Lower leg skin (tissue), 4 donors: Measurements from ENCODE around the gene PNP. TPM values are rescaled to one million over a fixed set of nuclear protein-coding genes. Genes with fewer than 3 reads are reported as not detected.
A peak's percentile ranks its signal among the peaks of the same experiment; 100 is the strongest.

Experiments
- DNase-seq, 2 donors: peaks; one replicate each; pipeline ENCODE4 v3.0.0-alpha.2; 2019; ENCODE audit warnings: low spot score in 2 of 2
- H3K4me3 ChIP-seq: fragments of 200-600 bp; sonication (generic); 2 replicates; pipeline ENCODE4 v1.5.1; 2017; ENCODE audit warnings: mild to moderate bottlenecking, low read depth; ENCODE audit not compliant: poor library complexity, severe bottlenecking
- CTCF ChIP-seq, 3 donors: fragments of 450-650 bp; IDR thresholded peaks; one replicate each; pipeline ENCODE4 v1.5.1; 2016; ENCODE audit warnings: antibody characterized with exemption in 3 of 3, mild to moderate bottlenecking in 3 of 3, moderate library complexity in 2 of 3
- POLR2A ChIP-seq, 2 donors: fragments of 450-650 bp; IDR thresholded peaks; one replicate each; pipeline ENCODE4 v1.6.1; 2016 to 2017; ENCODE audit warnings: antibody characterized with exemption in 2 of 2, mild to moderate bottlenecking in 1 of 2, moderate library complexity in 1 of 2
- WGBS, 2 donors: methylation state at CpG; one replicate each; pipeline ENCODE4 v1.1.5; 2018; 5-methylcytosine and 5-hydroxymethylcytosine counted together
- intact Hi-C: fragments of 100-400 bp; cut with DNase I; formaldehyde crosslinking; loops from one replicate; pipeline ENCODE4 v1.15.0; 2023; ENCODE audit warnings: low total_unique reads
- total RNA-seq, 4 donors: library from RNA; depleted of rRNA; stranded (reverse); fragments of >200 nt; gene quantifications; one replicate each; pipeline ENCODE4 v1.1.0, GENCODE V29; 2016

Gene PNP
- total RNA-seq, 4 donors from 2014 or later = 23.0 to 48.8 (median 36.2) TPM

- TF ChIP-seq CTCF (IDR thresholded peaks at IDR 0.05) = no peak
- no peak for TF ChIP-seq POLR2A (IDR thresholded peaks at IDR 0.05)
- peak; percentile 60 to 87 for DNase-seq
- intact Hi-C loops = loop anchor here (10.0 kb wide), 1 partner anchor 215 kb away; the partner anchor contains the start of genes ANG and RNASE4
- H3K4me3 ChIP-seq = peak overlapping the region; percentile 65
- WGBS, 2 donors = 1% methylated on average over 12 of the region's 12 CpGs
These were observed 840 bp downstream of the PNP start for GRCh38 chr14:20469890-20470602.

- WGBS, 2 donors = 1 to 2% methylated on average over 2 of the region's 2 CpGs
- intact Hi-C loops = no loop called here
- H3K4me3 ChIP-seq = no peak overlapping the region
- no peak for TF ChIP-seq CTCF (IDR thresholded peaks at IDR 0.05)
- no peak for TF ChIP-seq POLR2A (IDR thresholded peaks at IDR 0.05)
- no peak for DNase-seq
These were observed 1.3 kb downstream of the PNP start for GRCh38 chr14:20470603-20470901.

- WGBS, 2 donors = 95 to 96% methylated on average over 2 of the region's 2 CpGs
- TF ChIP-seq CTCF (IDR thresholded peaks at IDR 0.05) (no peak), POLR2A (IDR thresholded peaks at IDR 0.05) (no peak)
- no peak overlapping the region for H3K4me3 ChIP-seq
- no peak for DNase-seq
- intact Hi-C loops = no loop called here
These were observed 3.4 kb downstream of the PNP start for GRCh38 chr14:20472536-20473169.

GRCh38 chr14:20476776-20477175, 7.6 kb downstream of the PNP start:
- DNase-seq = no peak
- intact Hi-C loops = no loop called here
- TF ChIP-seq POLR2A (IDR thresholded peaks at IDR 0.05) = no peak
- TF ChIP-seq CTCF (IDR thresholded peaks at IDR 0.05) = no peak
- 81 to 91% methylated on average over 5 of the region's 5 CpGs for WGBS, 2 donors
- no peak overlapping the region for H3K4me3 ChIP-seq

- intact Hi-C loops = no loop called here
- H3K4me3 ChIP-seq = no peak overlapping the region
- DNase-seq = no peak
- 35 to 36% methylated on average over 1 of the region's 1 CpG for WGBS, 2 donors
- TF ChIP-seq POLR2A (IDR thresholded peaks at IDR 0.05) (no peak), CTCF (IDR thresholded peaks at IDR 0.05) (no peak)
These were observed 8.1 kb downstream of the PNP start for GRCh38 chr14:20477211-20477876.
